Mesenchymal stem cell (in vitro differentiated cells and primary cell): Measurements from ENCODE around the gene ZNF221.

Source experiments
- DNase-seq: peaks from one replicate; pipeline ENCODE4 v3.0.0-alpha.2; 2013
- H2AFZ ChIP-seq: one replicate; pipeline ENCODE4 v1.6.1; 2013; ENCODE audit warnings: low read depth, mild to moderate bottlenecking, control low read depth, inconsistent platforms, low read length, moderate library complexity
- H2AK5ac ChIP-seq: 2 replicates; pipeline ENCODE4 v1.6.1; 2013; ENCODE audit warnings: low read length, moderate library complexity, mild to moderate bottlenecking, inconsistent platforms; ENCODE audit not compliant: severe bottlenecking
- H2BK120ac ChIP-seq: one replicate; pipeline ENCODE4 v1.6.1; 2013; ENCODE audit warnings: low read depth, mild to moderate bottlenecking, inconsistent platforms, low read length, moderate library complexity
- H2BK12ac ChIP-seq, 2 experiments: one replicate each; pipeline ENCODE4 v1.6.1; 2013; ENCODE audit warnings: inconsistent platforms in 2 of 2, low read length in 2 of 2, mild to moderate bottlenecking in 2 of 2, moderate library complexity in 2 of 2, control low read depth in 1 of 2
- H2BK15ac ChIP-seq: one replicate; pipeline ENCODE4 v1.6.1; 2013; ENCODE audit warnings: mild to moderate bottlenecking, low read depth, inconsistent platforms; ENCODE audit not compliant: poor library complexity, severe bottlenecking
- H2BK5ac ChIP-seq: 2 replicates; pipeline ENCODE4 v1.6.1; 2013; ENCODE audit warnings: low read depth, mild to moderate bottlenecking, low read length, control low read depth, inconsistent platforms; ENCODE audit not compliant: poor library complexity, severe bottlenecking
- H3K14ac ChIP-seq, 2 experiments: one replicate each; pipeline ENCODE4 v1.6.1; 2013; ENCODE audit warnings: inconsistent platforms in 2 of 2, low read length in 2 of 2, control low read depth in 1 of 2, mild to moderate bottlenecking in 1 of 2, moderate library complexity in 1 of 2
- H3K18ac ChIP-seq, 2 experiments: one replicate each; pipeline ENCODE4 v1.6.1; 2013; ENCODE audit warnings: inconsistent platforms in 2 of 2, low read length in 2 of 2, control low read depth in 1 of 2, low read depth in 1 of 2, mild to moderate bottlenecking in 1 of 2
- H3K23ac ChIP-seq, 2 experiments: one replicate each; pipeline ENCODE4 v1.6.1; 2013; ENCODE audit warnings: inconsistent platforms in 2 of 2, low read length in 2 of 2, mild to moderate bottlenecking in 2 of 2, moderate library complexity in 2 of 2, control low read depth in 1 of 2
- H3K27ac ChIP-seq: 2 replicates; pipeline ENCODE4 v1.5.1; 2013; ENCODE audit warnings: mild to moderate bottlenecking, moderate library complexity, low read length, control low read depth, inconsistent platforms; ENCODE audit not compliant: poor library complexity, severe bottlenecking
- H3K27me3 ChIP-seq, 2 experiments: 2 replicates each; pipeline versions ENCODE4 v1.6.1 to v1.7.0; 2013; ENCODE audit warnings: low read length in 2 of 2, mild to moderate bottlenecking in 2 of 2, moderate library complexity in 2 of 2, control low read depth in 1 of 2, inconsistent platforms in 1 of 2; ENCODE audit not compliant: control insufficient read depth in 1 of 2, insufficient read depth in 1 of 2
- H3K36me3 ChIP-seq, 2 experiments: 2 replicates each; pipeline versions ENCODE4 v1.6.1 to v1.7.0; 2013; ENCODE audit warnings: low read length in 2 of 2, control low read depth in 1 of 2, inconsistent platforms in 1 of 2, low read depth in 1 of 2, mild to moderate bottlenecking in 1 of 2; ENCODE audit not compliant: insufficient read depth in 2 of 2, control insufficient read depth in 1 of 2
- H3K4ac ChIP-seq, 2 experiments: one replicate each; pipeline ENCODE4 v1.6.1; 2013; ENCODE audit warnings: inconsistent platforms in 2 of 2, low read length in 2 of 2, mild to moderate bottlenecking in 2 of 2, moderate library complexity in 2 of 2, control low read depth in 1 of 2, low read depth in 1 of 2
- H3K4me1 ChIP-seq: 2 replicates; pipeline ENCODE4 v1.6.1; 2013; ENCODE audit warnings: low read depth, low read length, control low read depth; ENCODE audit not compliant: control insufficient read depth, insufficient read depth
- H3K4me2 ChIP-seq: 2 replicates; pipeline ENCODE4 v1.6.1; 2013; ENCODE audit warnings: low read length, mild to moderate bottlenecking, inconsistent platforms; ENCODE audit not compliant: poor library complexity, severe bottlenecking
- H3K4me3 ChIP-seq, 2 experiments: 2 replicates each; pipeline versions ENCODE4 v1.5.1 to v1.7.0; 2013; ENCODE audit warnings: low read length in 2 of 2, mild to moderate bottlenecking in 2 of 2, control low read depth in 1 of 2, low read depth in 1 of 2; ENCODE audit not compliant: insufficient read depth in 1 of 2
- H3K79me1 ChIP-seq: replicated peaks from 2 replicates; pipeline ENCODE4 v1.6.1; 2013; ENCODE audit warnings: mild to moderate bottlenecking, control low read depth, low read length, inconsistent platforms; ENCODE audit not compliant: poor library complexity, severe bottlenecking
- H3K9ac ChIP-seq: 2 replicates; pipeline ENCODE4 v1.7.0; 2013; ENCODE audit warnings: mild to moderate bottlenecking, low read length, moderate library complexity
- H3K9me3 ChIP-seq: 2 replicates; pipeline ENCODE4 v1.7.0; 2013; ENCODE audit warnings: mild to moderate bottlenecking, low read length; ENCODE audit not compliant: control insufficient read depth
- H4K8ac ChIP-seq: one replicate; pipeline ENCODE4 v1.6.1; 2013; ENCODE audit warnings: inconsistent platforms, mild to moderate bottlenecking, low read length, moderate library complexity
- H4K91ac ChIP-seq: one replicate; pipeline ENCODE4 v1.6.1; 2013; ENCODE audit warnings: mild to moderate bottlenecking, low read length, inconsistent platforms
- WGBS: methylation state at CpG from one replicate; pipeline ENCODE4 v1.1.7; 2013; ENCODE audit warnings: mixed read lengths; 5-methylcytosine and 5-hydroxymethylcytosine counted together

ZNF221 gene

DNA sequence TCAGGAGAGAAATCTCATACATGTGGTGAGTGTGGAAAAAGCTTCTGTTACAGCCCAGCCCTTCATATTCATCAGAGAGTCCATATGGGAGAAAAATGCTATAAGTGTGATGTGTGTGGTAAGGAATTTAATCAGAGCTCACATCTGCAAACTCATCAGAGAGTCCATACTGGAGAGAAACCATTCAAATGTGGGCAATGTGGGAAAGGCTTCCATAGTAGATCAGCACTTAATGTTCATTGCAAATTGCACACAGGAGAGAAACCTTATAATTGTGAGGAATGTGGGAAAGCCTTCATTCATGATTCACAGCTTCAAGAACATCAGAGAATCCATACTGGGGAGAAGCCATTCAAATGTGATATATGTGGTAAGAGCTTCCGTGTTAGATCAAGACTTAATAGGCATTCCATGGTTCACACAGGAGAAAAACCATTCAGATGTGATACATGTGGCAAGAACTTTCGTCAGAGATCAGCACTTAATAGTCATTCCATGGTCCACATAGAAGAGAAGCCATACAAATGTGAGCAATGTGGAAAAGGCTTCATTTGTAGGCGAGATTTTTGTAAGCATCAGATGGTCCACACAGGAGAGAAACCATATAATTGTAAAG, 15.2 kb downstream of the ZNF221 start:
- DNase-seq: peak; percentile 8
- H3K4me3 ChIP-seq: peak overlapping the region in 1 of 2 experiments; percentile 58
- no peak overlapping the region for H2AFZ ChIP-seq
- no peak overlapping the region for H2BK5ac ChIP-seq
- no peaks in the 10 kb centered on the region for H3K27me3 ChIP-seq
- H2AK5ac ChIP-seq: no peak overlapping the region
- no peak overlapping the region for H2BK12ac ChIP-seq
- peaks cover 11% of the 10 kb centered on the region for H3K79me1 ChIP-seq
- H2BK15ac ChIP-seq: no peak overlapping the region
- no peak overlapping the region for H4K8ac ChIP-seq
- H3K4me2 ChIP-seq: no peak overlapping the region
- no peak overlapping the region for H3K23ac ChIP-seq
- 92% methylated on average over 3 of the region's 3 CpGs for whole genome bisulfite sequencing
- H3K18ac ChIP-seq: no peak overlapping the region
- no peak overlapping the region for H3K4ac ChIP-seq
- peaks cover 97% of the 10 kb centered on the region for H3K9me3 ChIP-seq
- H3K9ac ChIP-seq: no peak overlapping the region
- H3K14ac ChIP-seq: no peak overlapping the region
- H3K36me3 ChIP-seq: peaks cover 34 to 75% of the 10 kb centered on the region in 2 experiments
- no peaks in the 10 kb centered on the region for H3K4me1 ChIP-seq
- no peak overlapping the region for H3K27ac ChIP-seq
- no peak overlapping the region for H4K91ac ChIP-seq
- no peak overlapping the region for H2BK120ac ChIP-seq

DNA sequence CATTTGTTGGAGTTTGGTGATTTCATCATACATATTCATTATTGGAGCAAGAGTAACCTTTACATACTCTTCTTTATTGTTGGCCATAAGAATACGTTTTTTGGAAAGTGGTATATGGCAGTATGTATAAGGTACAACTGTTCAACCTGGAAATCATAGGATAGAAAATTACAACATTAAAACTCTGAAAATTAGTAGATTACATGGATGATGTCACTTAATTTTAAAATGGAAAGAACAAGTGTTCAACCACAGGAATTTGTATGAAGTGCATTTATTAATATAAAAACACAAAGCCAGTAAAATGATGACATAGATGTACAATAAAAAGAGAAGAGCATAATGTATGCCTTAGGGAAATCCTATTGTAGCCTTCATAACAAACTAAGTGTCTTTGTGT, 25.7 kb downstream of the ZNF221 start:
- H2BK15ac ChIP-seq: no peak overlapping the region
- H3K23ac ChIP-seq: no peak overlapping the region
- H3K36me3 ChIP-seq: no peaks in the 10 kb centered on the region
- H3K9ac ChIP-seq: no peak overlapping the region
- H2BK5ac ChIP-seq: no peak overlapping the region
- no peak overlapping the region for H3K27ac ChIP-seq
- no peak overlapping the region for H2AK5ac ChIP-seq
- H4K91ac ChIP-seq: no peak overlapping the region
- DNase-seq: no peak
- H3K18ac ChIP-seq: no peak overlapping the region
- no peak overlapping the region for H2BK12ac ChIP-seq
- no peak overlapping the region for H3K4ac ChIP-seq
- no peak overlapping the region for H3K4me3 ChIP-seq
- H3K4me2 ChIP-seq: no peak overlapping the region
- no peaks in the 10 kb centered on the region for H3K4me1 ChIP-seq
- H4K8ac ChIP-seq: no peak overlapping the region
- H2BK120ac ChIP-seq: no peak overlapping the region
- no peaks in the 10 kb centered on the region for H3K79me1 ChIP-seq
- H3K14ac ChIP-seq: no peak overlapping the region
- WGBS: no CpG with 5 or more reads among the region's 1 CpG
- H2AFZ ChIP-seq: no peak overlapping the region
- no peaks in the 10 kb centered on the region for H3K27me3 ChIP-seq
- peaks cover 54% of the 10 kb centered on the region for H3K9me3 ChIP-seq

DNA sequence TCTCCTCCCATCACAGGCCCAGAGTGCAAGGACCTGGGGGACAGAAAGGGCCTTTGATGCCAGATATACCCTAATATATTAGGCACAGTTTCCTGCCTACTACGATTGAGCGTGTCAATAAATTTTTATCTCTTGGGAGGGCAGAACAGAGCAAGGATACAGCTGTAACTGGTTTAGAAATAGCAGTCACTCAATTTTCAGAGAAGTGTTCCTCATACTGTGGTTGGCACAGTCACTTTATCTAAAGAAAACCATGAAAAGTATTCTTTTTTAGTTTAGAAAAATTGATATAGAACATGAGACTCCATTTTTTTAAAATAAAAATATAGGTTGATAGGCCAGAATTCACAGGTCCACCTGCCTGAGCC, 32.5 kb downstream of the ZNF221 start:
- Histone ChIP-seq H3K9ac (peak overlapping the region; percentile 85), H4K8ac (no peak overlapping the region), H2BK12ac (no peak overlapping the region), H3K4me1 (peaks cover 3% of the 10 kb centered on the region), H2AFZ (no peak overlapping the region), H2BK15ac (no peak overlapping the region), H3K27me3 (no peaks in the 10 kb centered on the region), H3K14ac (no peak overlapping the region), H3K4me3 (peak overlapping the region in 1 of 2 experiments; percentile 88), H3K9me3 (peaks cover 4% of the 10 kb centered on the region), H2AK5ac (no peak overlapping the region), H3K36me3 (peaks cover 0 to 11% of the 10 kb centered on the region in 2 experiments), H3K4ac (no peak overlapping the region), H3K27ac (no peak overlapping the region), H2BK5ac (no peak overlapping the region), H3K23ac (no peak overlapping the region), H2BK120ac (no peak overlapping the region), H3K18ac (no peak overlapping the region), H3K4me2 (peak overlapping the region; percentile 66), H3K79me1 (peaks cover 14% of the 10 kb centered on the region), H4K91ac (no peak overlapping the region)
- 75% methylated on average over 2 of the region's 2 CpGs for WGBS
- no peak for DNase-seq

DNA sequence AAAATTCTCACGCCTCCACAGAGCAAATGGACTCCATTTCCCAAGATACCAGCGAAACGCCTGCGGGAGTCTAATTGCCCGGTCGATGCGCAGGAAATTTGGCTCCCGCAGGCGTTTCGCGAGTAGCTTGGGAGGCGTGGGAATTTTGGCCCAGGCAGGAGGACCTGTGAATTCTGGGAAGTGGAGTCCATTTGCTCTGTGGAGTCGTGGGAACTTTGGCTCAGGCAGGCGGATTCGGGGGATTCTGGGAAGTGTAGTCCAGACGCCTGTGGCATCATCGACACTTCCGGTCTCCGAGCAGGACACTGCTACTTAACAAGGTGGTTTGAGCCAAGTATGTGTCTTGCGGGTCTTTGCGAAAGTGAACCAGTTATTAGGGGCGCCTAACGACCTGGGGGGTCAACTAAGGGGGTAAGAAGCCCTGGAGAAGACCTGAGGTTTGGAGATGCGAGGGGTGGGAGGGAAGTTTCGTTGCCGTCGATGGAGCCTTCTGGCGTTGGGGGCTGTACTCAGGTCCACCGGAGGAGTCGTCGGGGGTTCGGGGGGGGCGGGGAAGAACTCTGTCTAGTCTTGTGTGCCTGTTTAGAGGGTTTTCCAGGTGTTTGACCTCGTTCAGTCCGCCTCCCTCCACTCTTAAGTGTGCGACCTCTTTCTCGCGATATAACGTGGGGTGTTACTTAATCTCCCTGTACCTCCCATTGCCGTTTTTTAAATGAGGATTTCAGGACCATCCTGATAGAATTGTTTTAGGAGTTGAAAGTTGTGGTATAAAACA, 33.1 kb downstream of the ZNF221 start, which contains the start of gene ZNF155:
Gene ZNF155 (plus strand): TSS at position 277 of the 775 bp plus-strand sequence. CDS start 4,356 bp downstream, outside the sequence.
- WGBS: under 1% methylated on average over 32 of the region's 40 CpGs
- H3K36me3 ChIP-seq: peaks cover 0 to 17% of the 10 kb centered on the region in 2 experiments
- peak within 1 kb of the TSS; percentile 78 for H4K8ac ChIP-seq

More for the DNA sequence above, 33.1 kb downstream of the ZNF221 start, which contains the start of gene ZNF155:
- H2BK12ac ChIP-seq: peak within 1 kb of the TSS in 1 of 2 experiments; percentile 31
- H3K18ac ChIP-seq: peak within 1 kb of the TSS in 1 of 2 experiments; percentile 84
- no peak within 1 kb of the TSS for H3K23ac ChIP-seq
- H4K91ac ChIP-seq: no peak within 1 kb of the TSS
- H3K4me2 ChIP-seq: peak within 1 kb of the TSS; percentile 88
- H2BK120ac ChIP-seq: no peak within 1 kb of the TSS
- H3K27me3 ChIP-seq: no peaks in the 10 kb centered on the region
- peak within 1 kb of the TSS; percentile 81 for H2AFZ ChIP-seq
- H2AK5ac ChIP-seq: no peak within 1 kb of the TSS
- peaks cover 6% of the 10 kb centered on the region for H3K9me3 ChIP-seq
- peaks cover 14% of the 10 kb centered on the region for H3K79me1 ChIP-seq
- no peak within 1 kb of the TSS for H2BK15ac ChIP-seq
- H3K14ac ChIP-seq: no peak within 1 kb of the TSS
- H3K4me3 ChIP-seq: peak within 1 kb of the TSS; percentile 73 to 88
- no peak within 1 kb of the TSS for H3K27ac ChIP-seq
- H3K9ac ChIP-seq: peak within 1 kb of the TSS; percentile 85
- peak; percentile 98 for DNase-seq
- H3K4ac ChIP-seq: peak within 1 kb of the TSS in 1 of 2 experiments; percentile 50
- H3K4me1 ChIP-seq: peaks cover 3% of the 10 kb centered on the region
- no peak within 1 kb of the TSS for H2BK5ac ChIP-seq
